BJ (cell line): ENCODE results near the gene WWC1. TPM values are rescaled to one million over a fixed set of nuclear protein-coding genes. Genes with fewer than 3 reads are reported as not detected.

Experiments
- CTCF ChIA-PET: fragments of 350-600 bp; formaldehyde crosslinking; extraction: SDS; loops from one replicate; lab custom pipeline; 2021; ENCODE audit warnings: antibody characterized with exemption, inconsistent platforms; lab: Yijun Ruan, JAX
- POLR2A ChIA-PET: fragments of 300-600 bp; sonication (Branson Sonifier 250); formaldehyde crosslinking; extraction: SDS; loops from one replicate; lab custom pipeline; 2021; ENCODE audit warnings: antibody characterized with exemption; lab: Charles Lee
- DNase-seq: peaks from one replicate; pipeline ENCODE4 v3.0.0-alpha.2; 2011; ENCODE audit warnings: low read depth
- H3K27me3 ChIP-seq: 2 replicates; pipeline ENCODE4 v1.6.0; 2011; ENCODE audit warnings: low read length; ENCODE audit not compliant: control insufficient read depth, insufficient read depth
- H3K36me3 ChIP-seq: 2 replicates; pipeline ENCODE4 v1.5.1; 2011; ENCODE audit warnings: low read length; ENCODE audit not compliant: control insufficient read depth, insufficient read depth
- H3K4me3 ChIP-seq: 2 replicates; pipeline ENCODE4 v1.5.1; 2011; ENCODE audit warnings: low read depth, mild to moderate bottlenecking, control low read depth, low read length
- polyA plus RNA-seq: library from polyadenylated mRNA; depleted of rRNA; stranded (reverse); fragments of >200 nt; gene quantifications from 2 replicates; pipeline ENCODE4 v1.2.3, GENCODE V29; 2011
- TF ChIP-seq, protein P1 (sequence below): IDR thresholded peaks from 2 replicates; pipeline ENCODE4 v1.5.1; 2011; ENCODE audit warnings: low read depth, mild to moderate bottlenecking, control low read depth, inconsistent platforms, low read length, moderate library complexity; ENCODE audit not compliant: insufficient read depth

WWC1 gene
- polyA plus RNA-seq, 1 experiment, result 1.4 TPM

DNA sequence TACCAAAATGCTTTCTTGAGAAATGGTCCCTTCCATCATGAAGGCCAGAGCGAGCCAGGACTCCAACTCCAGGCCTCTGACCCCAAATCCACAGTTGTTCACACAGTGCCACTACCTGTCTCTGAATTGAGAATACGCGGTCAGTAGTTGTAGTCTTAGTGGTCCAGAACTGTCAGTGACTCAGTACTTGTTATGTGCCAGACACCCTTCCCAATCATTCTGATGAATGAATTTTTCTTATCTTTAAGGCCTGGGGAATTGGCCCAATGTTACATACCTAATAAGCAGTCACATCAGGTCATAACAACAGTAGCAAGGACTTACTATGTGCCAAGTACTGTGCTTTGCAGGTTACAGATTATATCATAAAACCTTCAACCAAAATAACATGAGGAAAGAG lies 122.2 kb downstream of the WWC1 start:
- no peaks in the 10 kb centered on the region for H3K36me3 ChIP-seq
- TF ChIP-seq, protein P1, sequence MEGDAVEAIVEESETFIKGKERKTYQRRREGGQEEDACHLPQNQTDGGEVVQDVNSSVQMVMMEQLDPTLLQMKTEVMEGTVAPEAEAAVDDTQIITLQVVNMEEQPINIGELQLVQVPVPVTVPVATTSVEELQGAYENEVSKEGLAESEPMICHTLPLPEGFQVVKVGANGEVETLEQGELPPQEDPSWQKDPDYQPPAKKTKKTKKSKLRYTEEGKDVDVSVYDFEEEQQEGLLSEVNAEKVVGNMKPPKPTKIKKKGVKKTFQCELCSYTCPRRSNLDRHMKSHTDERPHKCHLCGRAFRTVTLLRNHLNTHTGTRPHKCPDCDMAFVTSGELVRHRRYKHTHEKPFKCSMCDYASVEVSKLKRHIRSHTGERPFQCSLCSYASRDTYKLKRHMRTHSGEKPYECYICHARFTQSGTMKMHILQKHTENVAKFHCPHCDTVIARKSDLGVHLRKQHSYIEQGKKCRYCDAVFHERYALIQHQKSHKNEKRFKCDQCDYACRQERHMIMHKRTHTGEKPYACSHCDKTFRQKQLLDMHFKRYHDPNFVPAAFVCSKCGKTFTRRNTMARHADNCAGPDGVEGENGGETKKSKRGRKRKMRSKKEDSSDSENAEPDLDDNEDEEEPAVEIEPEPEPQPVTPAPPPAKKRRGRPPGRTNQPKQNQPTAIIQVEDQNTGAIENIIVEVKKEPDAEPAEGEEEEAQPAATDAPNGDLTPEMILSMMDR, result no peak
- H3K4me3 ChIP-seq, result no peak overlapping the region
- CTCF ChIA-PET, result no interaction called here
- POLR2A ChIA-PET, result no interaction called here
- no peak for DNase-seq
- H3K27me3 ChIP-seq, result 0 out of 2 replicates have a peak, but pooled peaks cover 2% of the 10 kb centered on the region

DNA sequence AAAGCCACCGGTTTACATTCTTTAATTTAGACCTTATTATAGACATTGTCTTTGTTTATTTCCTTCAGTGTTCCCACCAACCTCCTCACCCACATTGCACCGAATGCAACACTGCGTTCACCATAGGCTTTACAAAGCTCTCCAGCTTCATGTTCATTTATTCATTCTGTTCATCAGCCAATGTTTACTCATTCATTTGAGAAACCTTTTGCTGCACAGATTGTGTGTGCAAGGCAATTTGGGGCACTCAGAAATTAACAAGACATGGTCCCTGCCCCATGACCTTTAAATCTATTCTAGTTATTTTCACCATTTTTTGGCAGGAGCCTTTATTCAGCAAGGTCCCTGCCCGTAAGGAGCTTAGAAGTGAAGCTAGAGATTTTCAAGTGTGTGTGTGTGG lies 124.0 kb downstream of the WWC1 start:
- Histone ChIP-seq H3K27me3 (no peaks in the 10 kb centered on the region), H3K36me3 (no peaks in the 10 kb centered on the region), H3K4me3 (no peak overlapping the region)
- TF ChIP-seq, protein P1, result no peak
- CTCF ChIA-PET, result no interaction called here
- POLR2A ChIA-PET, result no interaction called here
- DNase-seq, result no peak

DNA sequence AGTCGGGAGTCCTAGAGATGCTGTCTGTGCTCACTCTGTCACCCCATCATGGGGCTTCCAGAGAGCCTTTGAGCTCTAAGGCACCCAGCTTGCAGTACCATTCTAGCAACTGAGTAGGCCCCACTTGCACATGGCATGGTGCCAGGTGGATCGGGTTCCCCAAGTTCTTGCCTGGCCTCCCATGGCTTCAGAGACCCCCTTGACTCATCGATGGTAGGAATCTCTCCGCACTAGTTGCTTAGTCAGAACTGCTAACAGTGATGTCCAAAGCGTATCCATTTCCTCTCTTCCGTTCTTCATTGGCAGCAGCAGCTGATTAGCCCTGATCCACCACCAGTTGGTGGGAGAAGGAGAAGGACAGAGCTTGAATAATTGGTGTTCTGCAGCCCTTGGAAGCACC lies 124.5 kb downstream of the WWC1 start:
- CTCF ChIA-PET, result no interaction called here
- Histone ChIP-seq H3K4me3 (no peak overlapping the region), H3K36me3 (no peaks in the 10 kb centered on the region), H3K27me3 (no peaks in the 10 kb centered on the region)
- TF ChIP-seq, protein P1, result no peak
- POLR2A ChIA-PET, result no interaction called here
- DNase-seq, result no peak

DNA sequence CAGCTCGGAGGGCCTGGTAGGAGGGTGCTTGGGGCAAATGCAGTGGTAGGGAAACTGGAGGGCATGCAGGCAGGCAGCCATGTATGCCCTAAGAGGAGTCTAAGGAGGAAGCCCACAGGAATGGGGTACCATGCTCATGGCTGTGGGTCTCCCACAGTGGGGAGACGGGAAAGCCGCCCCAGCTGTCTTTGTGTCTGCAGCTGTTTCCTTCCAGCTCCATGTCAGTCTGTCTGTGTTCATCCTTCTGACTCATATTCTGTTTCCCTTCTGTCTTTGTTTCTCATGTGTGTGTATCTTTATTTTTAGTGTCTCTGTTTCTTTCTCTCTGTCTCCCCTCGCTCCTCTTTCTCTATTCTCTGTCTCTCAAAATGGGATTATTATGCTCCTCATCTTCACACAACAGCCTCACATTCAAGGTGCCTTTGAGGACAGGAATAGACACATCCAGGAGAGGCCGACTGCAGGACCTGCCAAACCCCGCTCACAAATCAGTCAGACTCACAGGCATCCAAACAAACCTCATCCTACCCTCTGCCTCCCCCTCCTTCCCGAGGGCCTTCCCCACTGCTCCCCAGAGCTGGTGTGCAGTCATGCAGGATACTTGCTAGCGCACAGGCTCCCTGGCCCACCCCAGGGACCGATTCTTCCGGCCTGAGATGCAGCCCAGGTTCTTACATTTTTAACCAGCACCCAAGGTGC lies 126.4 kb downstream of the WWC1 start:
- CTCF ChIA-PET, result interaction anchor here (1.9 kb wide), 1 partner anchor 15 kb away, joined by 5 read pairs; no protein-coding TSS in a partner anchor

DNA sequence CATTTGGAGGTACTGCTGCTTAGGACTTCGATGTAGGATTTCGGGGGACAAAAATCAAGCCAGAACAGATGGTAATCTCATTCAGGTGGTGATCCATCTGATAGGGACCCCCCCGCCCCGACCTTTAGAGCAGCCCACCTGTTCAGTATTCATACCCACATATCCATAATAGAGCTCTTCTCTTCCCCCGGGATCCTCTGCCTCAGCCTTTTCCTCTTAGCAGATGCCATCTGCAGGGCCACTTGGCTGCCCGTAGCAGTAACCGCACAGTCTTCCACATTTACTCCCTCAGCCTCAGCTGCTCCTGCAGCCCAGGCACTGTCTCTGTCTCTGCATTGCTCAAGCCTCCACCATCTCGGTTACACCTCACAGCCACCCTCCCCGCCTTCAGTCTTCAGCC lies 129.0 kb downstream of the WWC1 start:
- no peak for DNase-seq
- TF ChIP-seq, protein P1, result no peak
- CTCF ChIA-PET, result no interaction called here

More for the DNA sequence above, 126.4 kb downstream of the WWC1 start:
- Histone ChIP-seq H3K36me3 (no peaks in the 10 kb centered on the region), H3K4me3 (no peak overlapping the region), H3K27me3 (no peaks in the 10 kb centered on the region; the same call in 1 of the 2 replicates)
- POLR2A ChIA-PET, result no interaction called here
- DNase-seq, result no peak
- TF ChIP-seq, protein P1, result no peak

More for the DNA sequence above, 129.0 kb downstream of the WWC1 start:
- Histone ChIP-seq H3K27me3 (no peaks in the 10 kb centered on the region; the same call in 1 of the 2 replicates), H3K36me3 (no peaks in the 10 kb centered on the region), H3K4me3 (no peak overlapping the region)
- POLR2A ChIA-PET, result interaction anchor here (0.5 kb wide), 1 partner anchor 853 kb away, joined by 3 read pairs; no protein-coding TSS in a partner anchor
